HG03135 (cell line): Measurements from ENCODE around the gene DDX28.
"Not testable (repeated sequence)": the region's sequence is repeated elsewhere in the genome, so short reads cannot be mapped to it uniquely, and the experiment has no call there.

Source experiments
- ATAC-seq: cut with Tn5 transposase; IDR thresholded peaks from one replicate; pipeline ENCODE4 v1.9.1; 2021; ENCODE audit warnings: mild to moderate bottlenecking, moderate library complexity; ENCODE audit not compliant: unreplicated experiment

Gene DDX28

GRCh38 chr16:67998231-67998778 lies 24.7 kb downstream of the DDX28 start:
- ATAC-seq = not testable (repeated sequence)

GRCh38 chr16:67996666-67997065 lies 26.4 kb downstream of the DDX28 start:
- ATAC-seq = no peak

GRCh38 chr16:67995423-67995822 lies 27.6 kb downstream of the DDX28 start:
- no peak for ATAC-seq

- ATAC-seq = not testable (repeated sequence)
Measured at GRCh38 chr16:67994040-67994408, 29.0 kb downstream of the DDX28 start.

- ATAC-seq = peak; percentile 67
Measured at GRCh38 chr16:67993207-67994039, 29.6 kb downstream of the DDX28 start.

GRCh38 chr16:67992661-67993206 lies 30.3 kb downstream of the DDX28 start:
- no peak for ATAC-seq

GRCh38 chr16:67990018-67990386 lies 33.0 kb downstream of the DDX28 start:
- no peak for ATAC-seq

GRCh38 chr16:67989322-67990017 lies 33.6 kb downstream of the DDX28 start:
- ATAC-seq = no peak

GRCh38 chr16:67988675-67989074 lies 34.4 kb downstream of the DDX28 start:
- ATAC-seq = no peak

- ATAC-seq = no peak
Measured at GRCh38 chr16:67987460-67988160, 35.4 kb downstream of the DDX28 start.

GRCh38 chr16:67986949-67987348 lies 36.1 kb downstream of the DDX28 start:
- ATAC-seq = no peak

- no peak for ATAC-seq
Measured at GRCh38 chr16:67982011-67982696, 40.9 kb downstream of the DDX28 start.

- ATAC-seq = no peak
Measured at GRCh38 chr16:67979955-67980678, 42.9 kb downstream of the DDX28 start, which contains the start of gene DPEP3. TSS of gene DPEP3 (minus strand) at chr16:67980499. CDS start at chr16:67980380, 119 bp downstream.

GRCh38 chr16:67977469-67978227 lies 45.4 kb downstream of the DDX28 start:
- ATAC-seq = no peak

- ATAC-seq = no peak
Measured at GRCh38 chr16:67977005-67977404, 46.0 kb downstream of the DDX28 start.

GRCh38 chr16:67976205-67976604 lies 46.8 kb downstream of the DDX28 start:
- no peak for ATAC-seq

GRCh38 chr16:67975321-67976105 lies 47.5 kb downstream of the DDX28 start:
- no peak for ATAC-seq

- not testable (repeated sequence) for ATAC-seq
Measured at GRCh38 chr16:67972285-67972684, 50.7 kb downstream of the DDX28 start.
